ENCODE data around the gene DTNBP1.

DNA sequence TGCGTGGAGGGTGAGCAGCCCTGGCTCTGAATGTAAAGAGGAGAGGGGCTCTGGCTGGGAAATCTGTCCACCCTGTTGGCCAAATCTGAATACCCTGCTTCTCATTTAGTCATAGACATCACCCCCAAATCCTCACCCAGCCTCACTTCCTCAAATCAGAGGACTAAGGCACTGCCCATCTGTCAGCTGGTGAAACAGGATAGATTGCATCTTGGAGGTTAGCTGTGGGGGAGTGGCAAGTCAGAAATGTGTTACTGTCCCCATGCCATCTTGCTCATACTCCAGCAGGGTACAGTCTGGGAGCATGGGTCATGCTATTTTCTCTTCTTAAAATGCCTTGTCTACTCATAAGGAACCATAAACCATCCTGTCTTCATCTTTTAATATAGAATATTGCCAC, 9.5 kb upstream of the DTNBP1 start:
- TF ChIP-seq, protein P1, sequence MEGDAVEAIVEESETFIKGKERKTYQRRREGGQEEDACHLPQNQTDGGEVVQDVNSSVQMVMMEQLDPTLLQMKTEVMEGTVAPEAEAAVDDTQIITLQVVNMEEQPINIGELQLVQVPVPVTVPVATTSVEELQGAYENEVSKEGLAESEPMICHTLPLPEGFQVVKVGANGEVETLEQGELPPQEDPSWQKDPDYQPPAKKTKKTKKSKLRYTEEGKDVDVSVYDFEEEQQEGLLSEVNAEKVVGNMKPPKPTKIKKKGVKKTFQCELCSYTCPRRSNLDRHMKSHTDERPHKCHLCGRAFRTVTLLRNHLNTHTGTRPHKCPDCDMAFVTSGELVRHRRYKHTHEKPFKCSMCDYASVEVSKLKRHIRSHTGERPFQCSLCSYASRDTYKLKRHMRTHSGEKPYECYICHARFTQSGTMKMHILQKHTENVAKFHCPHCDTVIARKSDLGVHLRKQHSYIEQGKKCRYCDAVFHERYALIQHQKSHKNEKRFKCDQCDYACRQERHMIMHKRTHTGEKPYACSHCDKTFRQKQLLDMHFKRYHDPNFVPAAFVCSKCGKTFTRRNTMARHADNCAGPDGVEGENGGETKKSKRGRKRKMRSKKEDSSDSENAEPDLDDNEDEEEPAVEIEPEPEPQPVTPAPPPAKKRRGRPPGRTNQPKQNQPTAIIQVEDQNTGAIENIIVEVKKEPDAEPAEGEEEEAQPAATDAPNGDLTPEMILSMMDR (IDR thresholded peaks at IDR 0.05; ENCODE audit: low read depth, low read length, poor library complexity, severe bottlenecking) = no peak
- TF ChIP-seq EZH2phosphoT487 (IDR thresholded peaks at IDR 0.05; ENCODE audit: borderline replicate concordance, low read length) = no peak
